PFSK-1 (cell line): Measurements from ENCODE around the gene EPHA5.

Experiments used
- FOXP2 ChIP-seq: optimal IDR thresholded peaks from 2 replicates; pipeline ENCODE3; 2011; ENCODE audit warnings: borderline replicate concordance, control low read depth, inconsistent platforms; ENCODE audit not compliant: insufficient read depth; ENCODE audit errors: extremely low read length, extremely low read depth
- POLR2AphosphoS5 ChIP-seq: IDR thresholded peaks from 2 replicates; pipeline ENCODE4 v1.6.1; 2012; ENCODE audit warnings: low read depth, mild to moderate bottlenecking, control low read depth, low read length, moderate library complexity
- REST ChIP-seq, 2 experiments: IDR thresholded peaks; 2 replicates each; pipeline versions ENCODE4 v1.6.1 to v1.8.0; 2011 to 2012; ENCODE audit warnings: low read depth in 2 of 2, low read length in 2 of 2, control low read depth in 1 of 2, inconsistent platforms in 1 of 2, mild to moderate bottlenecking in 1 of 2, moderate library complexity in 1 of 2; ENCODE audit not compliant: insufficient read depth in 1 of 2
- TAF1 ChIP-seq: IDR thresholded peaks from 2 replicates; pipeline ENCODE4 v1.6.1; 2012; ENCODE audit warnings: low read length, control low read depth, borderline replicate concordance; ENCODE audit not compliant: insufficient read depth

GRCh38 chr4:65696436-65696835 is 26.1 kb upstream of the EPHA5 start:
- TF ChIP-seq REST (IDR thresholded peaks at IDR 0.05; ENCODE audit: insufficient read depth in 1 of 2, low read depth in 2 of 2, low read length in 2 of 2) (no peak), POLR2AphosphoS5 (no peak), FOXP2 (no peak), TAF1 (no peak)
